Activated CD4-positive, alpha-beta T cell treated with anti-CD3 and anti-CD28 coated beads for 36 hours (primary cell): ENCODE results near the gene SERP2. TPM values are rescaled to one million over a fixed set of nuclear protein-coding genes. Genes with fewer than 3 reads are reported as not detected.

Experiments
- ATAC-seq: fragments of 200-7000 bp; cut with Tn5 transposase; one replicate; pipeline ENCODE4 v1.10.0; 2021; ENCODE audit warnings: mild to moderate bottlenecking, moderate library complexity
- CTCF ChIA-PET: fragments of 350-600 bp; sonication (Branson Sonifier 250); formaldehyde crosslinking; loops from one replicate; lab custom pipeline; 2021; ENCODE audit warnings: antibody characterized with exemption; lab: Charles Lee
- POLR2A ChIA-PET: fragments of 350-600 bp; sonication (Branson Sonifier 250); formaldehyde crosslinking; loops from one replicate; lab custom pipeline; 2021; ENCODE audit warnings: antibody characterized with exemption, inconsistent platforms; lab: Charles Lee
- DNase-seq: peaks from one replicate; pipeline ENCODE4 v3.0.0-alpha.2; 2020
- H3K27ac Mint-ChIP-seq: one replicate; pipeline ENCODE4 v1.8.0; 2021; ENCODE audit warnings: mixed read lengths
- H3K27me3 Mint-ChIP-seq: one replicate; pipeline ENCODE4 v1.8.0; 2021; ENCODE audit warnings: mixed read lengths
- H3K36me3 Mint-ChIP-seq: one replicate; pipeline ENCODE4 v1.8.0; 2021; ENCODE audit warnings: low read depth, mixed read lengths
- H3K4me1 Mint-ChIP-seq: one replicate; pipeline ENCODE4 v1.8.0; 2021; ENCODE audit warnings: mixed read lengths
- H3K4me3 Mint-ChIP-seq: one replicate; pipeline ENCODE4 v1.8.0; 2021; ENCODE audit warnings: mild to moderate bottlenecking, moderate library complexity, mixed read lengths
- H3K9me3 Mint-ChIP-seq: one replicate; pipeline ENCODE4 v1.8.0; 2021; ENCODE audit warnings: low read depth, mixed read lengths
- intact Hi-C, 2 experiments: fragments of 100-400 bp; cut with DNase I in 1 of 2; cut with micrococcal nuclease in 1 of 2; formaldehyde crosslinking; loops; one replicate each; pipeline versions ENCODE4 v1.14.2 to v1.15.1; 2022 to 2024; cut with DNase I, micrococcal nuclease
- total RNA-seq, 2 experiments: library from RNA; stranded (reverse); gene quantifications; one replicate each; pipeline ENCODE4 v1.2.3, GENCODE V29; 2021

SERP2 gene
- total RNA-seq, 2 experiments from 2014 or later: 0.63 to 0.98 TPM

DNA sequence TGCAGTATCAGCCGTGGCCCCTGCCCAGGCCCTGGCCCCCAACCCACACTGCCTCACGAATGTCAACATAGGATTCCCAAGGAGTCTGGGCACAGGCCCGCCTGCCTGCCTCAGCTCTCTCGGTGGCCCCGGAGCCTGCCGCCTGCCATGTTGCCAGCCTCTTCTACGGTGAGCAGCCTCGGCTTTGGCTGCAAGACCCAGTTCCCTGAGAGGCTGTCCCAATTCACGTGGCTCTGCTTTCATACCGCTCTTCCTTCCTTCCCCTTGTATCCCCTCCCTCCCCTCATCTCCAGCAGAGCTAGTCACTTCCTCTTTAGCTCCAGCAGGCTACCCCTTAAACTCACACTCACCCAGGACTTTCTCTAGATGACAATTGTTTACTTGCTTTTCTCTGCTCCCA, 42.7 kb downstream of the SERP2 start:
- Mint-ChIP-seq H3K36me3 (no peaks in the 10 kb centered on the region), H3K27ac (no peak overlapping the region), H3K4me1 (peaks cover 6% of the 10 kb centered on the region), H3K4me3 (no peak overlapping the region), H3K27me3 (peaks cover 2% of the 10 kb centered on the region), H3K9me3 (no peaks in the 10 kb centered on the region)
- ChIA-PET CTCF (no interaction called here), POLR2A (no interaction called here)
- no peak for ATAC-seq
- intact Hi-C loops: no loop called here
- DNase-seq: no peak

DNA sequence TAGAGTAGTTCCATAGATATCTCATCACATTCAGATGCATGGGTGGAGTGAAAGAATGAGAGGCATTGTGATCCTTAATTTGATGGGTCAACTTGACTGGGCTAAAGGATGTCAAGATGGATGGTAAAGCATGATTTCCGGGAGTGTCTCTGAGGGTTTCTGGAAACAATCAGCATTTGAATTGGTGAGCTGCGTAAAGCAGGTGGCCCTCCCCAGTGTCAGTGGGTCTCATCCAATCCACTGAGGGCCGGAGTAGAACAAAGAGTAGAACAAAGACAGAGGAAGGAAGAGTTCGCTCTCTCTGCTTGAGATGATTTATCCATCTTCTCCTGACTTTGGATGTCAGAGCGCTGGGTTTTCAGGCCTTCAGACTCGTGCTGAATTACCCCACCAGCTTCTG, 43.1 kb downstream of the SERP2 start:
- POLR2A ChIA-PET: no interaction called here
- DNase-seq (no peak), ATAC-seq (no peak)
- CTCF ChIA-PET: no interaction called here
- Mint-ChIP-seq H3K9me3 (no peaks in the 10 kb centered on the region), H3K27me3 (peaks cover 2% of the 10 kb centered on the region), H3K27ac (no peak overlapping the region), H3K4me1 (peaks cover 6% of the 10 kb centered on the region), H3K4me3 (no peak overlapping the region), H3K36me3 (no peaks in the 10 kb centered on the region)
- intact Hi-C loops: no loop called here

DNA sequence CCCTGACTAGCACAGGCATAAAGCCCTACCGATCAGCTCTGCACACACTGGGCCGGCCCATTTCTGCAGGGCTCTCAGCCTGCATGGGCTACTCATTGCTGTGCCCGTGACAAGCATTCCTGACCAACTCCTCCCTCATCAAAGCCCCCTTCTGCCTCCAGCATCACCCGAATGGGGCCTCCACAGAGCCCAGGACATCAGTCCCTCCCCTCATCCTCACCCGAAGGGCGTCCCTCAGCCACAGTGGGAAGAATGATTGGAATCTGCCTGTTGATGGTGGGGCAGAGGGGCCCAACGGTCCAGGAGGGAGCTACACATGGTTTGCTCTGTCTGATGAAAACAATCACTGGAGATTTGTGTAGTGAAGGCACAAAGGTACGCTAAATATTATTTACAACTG, 43.8 kb downstream of the SERP2 start:
- peaks cover 3% of the 10 kb centered on the region for H3K27me3 Mint-ChIP-seq
- DNase-seq (no peak), ATAC-seq (no peak)
- POLR2A ChIA-PET: no interaction called here
- no peak overlapping the region for H3K4me3 Mint-ChIP-seq
- CTCF ChIA-PET: interaction anchor here (0.6 kb wide), 2 partner anchors 20 to 1171 kb away, joined by 3 read pairs; no protein-coding TSS in a partner anchor
- no peaks in the 10 kb centered on the region for H3K4me1 Mint-ChIP-seq
- intact Hi-C loops: no loop called here
- H3K36me3 Mint-ChIP-seq: no peaks in the 10 kb centered on the region
- H3K27ac Mint-ChIP-seq: no peak overlapping the region
- no peaks in the 10 kb centered on the region for H3K9me3 Mint-ChIP-seq

DNA sequence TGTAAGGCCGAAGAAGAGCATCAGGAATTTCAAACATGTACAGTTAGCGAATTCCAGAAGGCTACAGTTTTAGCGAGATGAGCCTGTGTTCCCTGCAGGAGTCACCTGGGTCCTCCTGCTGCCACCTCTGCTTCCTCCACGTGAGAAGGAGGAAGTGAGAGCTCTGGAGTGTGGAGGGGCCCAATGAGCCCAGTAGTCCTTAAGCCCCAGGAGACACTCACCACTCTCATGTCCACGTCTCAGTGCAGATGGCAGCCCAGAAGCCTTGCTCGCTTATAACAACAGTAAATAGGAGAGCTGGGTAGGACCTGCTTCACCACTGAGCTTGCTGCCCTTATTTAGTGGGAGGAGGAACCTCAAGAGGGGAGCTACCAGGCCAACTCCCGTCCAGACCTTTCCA, 44.3 kb downstream of the SERP2 start:
- intact Hi-C loops: no loop called here
- ATAC-seq: no peak
- no peaks in the 10 kb centered on the region for H3K36me3 Mint-ChIP-seq
- no peaks in the 10 kb centered on the region for H3K9me3 Mint-ChIP-seq
- CTCF ChIA-PET: interaction anchor here (0.6 kb wide), 2 partner anchors 20 to 1172 kb away, joined by 3 read pairs; no protein-coding TSS in a partner anchor
- POLR2A ChIA-PET: no interaction called here
- no peak for DNase-seq
- H3K4me1 Mint-ChIP-seq: no peaks in the 10 kb centered on the region
- peaks cover 5% of the 10 kb centered on the region for H3K27me3 Mint-ChIP-seq
- no peak overlapping the region for H3K27ac Mint-ChIP-seq
- H3K4me3 Mint-ChIP-seq: no peak overlapping the region

DNA sequence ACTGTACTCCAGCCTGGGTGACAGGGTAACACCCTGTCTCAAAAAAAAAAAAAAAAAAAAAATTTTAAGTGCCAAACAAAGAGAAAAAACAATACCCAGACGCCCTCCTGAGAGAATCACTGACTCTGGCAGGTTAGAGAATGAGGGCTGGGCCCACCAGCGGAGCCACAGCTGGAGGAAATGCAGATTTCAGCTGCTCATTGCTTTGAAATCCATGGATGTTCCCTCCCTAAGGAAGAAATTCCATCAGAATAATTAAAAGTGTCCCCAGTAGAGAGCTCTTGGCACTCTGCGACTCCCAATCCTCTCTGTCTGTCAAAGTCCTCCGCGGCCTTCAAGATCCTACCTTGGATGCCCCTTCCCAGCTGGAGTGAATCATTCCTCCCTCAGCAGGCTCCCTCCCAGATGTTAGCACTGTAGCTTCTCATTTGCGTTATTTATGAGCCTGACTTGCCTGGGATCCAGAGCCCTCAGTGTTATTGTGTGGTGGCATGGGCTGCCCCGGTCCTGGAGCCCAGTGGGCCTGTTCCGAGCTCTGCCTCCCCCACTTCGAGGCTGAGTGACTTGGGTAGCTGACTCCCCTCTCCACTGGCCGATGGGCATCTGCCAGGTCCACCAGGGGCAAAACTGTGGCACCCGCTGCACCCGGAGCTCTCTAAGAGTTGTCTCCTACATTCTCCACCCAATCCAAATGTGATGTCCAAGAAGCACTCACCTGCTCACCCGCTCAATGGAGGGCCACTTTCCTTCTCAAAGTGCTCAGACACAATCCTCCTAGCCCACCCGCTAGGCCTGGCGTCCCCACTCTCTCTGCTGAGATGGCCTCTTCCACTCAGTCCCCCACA, 47.0 kb downstream of the SERP2 start:
- ATAC-seq: no peak
- no peak overlapping the region for H3K4me3 Mint-ChIP-seq
- no peak overlapping the region for H3K27ac Mint-ChIP-seq
- POLR2A ChIA-PET: interaction anchor here (0.7 kb wide), 1 partner anchor 17 kb away, joined by 3 read pairs; no protein-coding TSS in a partner anchor
- H3K36me3 Mint-ChIP-seq: no peaks in the 10 kb centered on the region
- peaks cover 18% of the 10 kb centered on the region for H3K27me3 Mint-ChIP-seq
- CTCF ChIA-PET: interaction anchor here (1.4 to 2.0 kb wide), 2 partner anchors 13 to 17 kb away, joined by 5 read pairs; no protein-coding TSS in a partner anchor
- H3K9me3 Mint-ChIP-seq: no peaks in the 10 kb centered on the region
- no peaks in the 10 kb centered on the region for H3K4me1 Mint-ChIP-seq
- intact Hi-C loops: no loop called here
- no peak for DNase-seq

DNA sequence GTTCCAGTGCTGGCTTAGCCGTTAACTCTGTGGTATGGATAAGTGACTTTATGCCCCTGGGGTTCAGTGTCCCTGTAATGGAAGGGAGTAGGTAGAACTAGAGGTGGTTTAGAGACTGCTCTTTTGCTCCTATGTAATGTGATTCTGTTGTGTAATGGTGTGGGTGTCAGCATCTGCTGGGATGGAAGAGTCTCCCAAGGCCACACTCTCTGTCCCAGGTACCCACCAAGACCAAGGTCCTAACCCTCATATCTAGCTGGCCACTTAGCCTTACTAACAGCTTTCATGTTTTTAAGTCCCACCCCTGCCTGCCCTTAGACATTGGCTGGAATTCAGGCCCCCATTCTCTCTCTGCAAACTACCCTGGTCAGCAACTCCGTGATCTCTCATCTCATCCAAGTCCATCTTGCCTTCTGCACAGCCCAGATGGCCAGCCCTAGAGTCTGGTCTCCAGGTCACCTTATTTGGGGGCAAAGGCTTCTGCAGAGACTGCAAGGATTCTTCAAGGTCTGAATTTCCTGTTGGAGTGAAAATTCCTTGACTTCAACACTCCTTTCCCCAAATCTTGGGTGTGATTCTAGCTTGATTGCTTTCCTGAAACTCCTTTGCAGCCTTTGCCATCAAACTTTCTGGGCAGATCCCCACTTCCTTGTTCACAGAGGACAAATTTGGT, 48.4 kb downstream of the SERP2 start:
- H3K36me3 Mint-ChIP-seq: no peaks in the 10 kb centered on the region
- no peaks in the 10 kb centered on the region for H3K4me1 Mint-ChIP-seq
- intact Hi-C loops: no loop called here
- ATAC-seq (no peak), DNase-seq (no peak)
- H3K9me3 Mint-ChIP-seq: no peaks in the 10 kb centered on the region
- no peak overlapping the region for H3K4me3 Mint-ChIP-seq
- CTCF ChIA-PET: interaction anchor here (0.6 to 2.0 kb wide), 2 partner anchors 11 to 216 kb away, joined by 3 to 5 read pairs; no protein-coding TSS in a partner anchor
- H3K27me3 Mint-ChIP-seq: peaks cover 19% of the 10 kb centered on the region
- POLR2A ChIA-PET: no interaction called here
- no peak overlapping the region for H3K27ac Mint-ChIP-seq

DNA sequence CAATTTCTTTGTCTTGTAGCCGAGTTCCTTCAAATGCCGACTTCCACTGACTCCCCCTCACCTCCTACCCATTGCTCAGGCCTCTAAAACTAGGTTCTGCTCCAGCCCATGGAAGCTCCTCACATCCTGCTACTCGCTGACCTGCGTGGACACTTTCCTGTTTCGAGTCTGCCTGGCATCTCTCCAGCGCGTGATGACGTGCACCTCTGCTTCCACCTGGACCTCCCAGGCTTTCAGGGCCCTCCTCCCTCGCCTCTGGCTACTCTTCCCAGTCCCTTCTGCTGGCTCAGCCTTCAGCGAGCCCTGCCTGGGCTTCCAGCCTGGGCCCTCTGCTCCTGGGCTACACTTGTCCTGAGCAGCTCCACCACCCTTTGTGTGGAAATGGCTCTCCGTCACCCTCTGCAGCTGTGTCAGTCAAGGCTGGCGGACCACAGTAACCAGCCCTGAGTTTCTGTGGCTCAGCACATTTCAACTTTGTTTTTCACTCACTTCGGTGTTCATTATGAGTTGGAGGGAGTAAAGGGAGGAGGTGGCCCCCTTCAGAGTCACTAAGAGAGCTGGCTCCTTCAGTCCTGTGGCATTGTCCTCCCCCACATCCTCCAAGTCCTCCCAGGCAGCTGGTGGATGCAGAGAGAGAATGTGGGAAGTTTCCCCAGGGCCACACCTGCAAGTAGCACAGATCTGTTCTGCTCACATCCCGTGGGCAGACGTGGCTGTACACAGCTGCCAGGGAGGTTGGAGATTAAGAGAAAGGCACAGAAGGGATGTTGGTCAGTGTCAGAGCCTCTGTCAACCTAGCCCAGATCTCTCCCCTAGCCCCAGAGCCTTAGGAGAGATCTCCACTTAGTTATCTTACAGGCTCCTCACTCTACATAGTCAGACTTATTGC, 49.4 kb downstream of the SERP2 start:
- H3K4me1 Mint-ChIP-seq: no peaks in the 10 kb centered on the region
- peaks cover 2% of the 10 kb centered on the region for H3K9me3 Mint-ChIP-seq
- peaks cover 17% of the 10 kb centered on the region for H3K27me3 Mint-ChIP-seq
- no peak overlapping the region for H3K27ac Mint-ChIP-seq
- no peak for ATAC-seq
- ChIA-PET POLR2A (no interaction called here), CTCF (interaction anchor here (2.0 kb wide), 1 partner anchor 10 kb away, joined by 5 read pairs; no protein-coding TSS in a partner anchor)
- intact Hi-C loops: no loop called here
- no peaks in the 10 kb centered on the region for H3K36me3 Mint-ChIP-seq
- DNase-seq: no peak
- no peak overlapping the region for H3K4me3 Mint-ChIP-seq

DNA sequence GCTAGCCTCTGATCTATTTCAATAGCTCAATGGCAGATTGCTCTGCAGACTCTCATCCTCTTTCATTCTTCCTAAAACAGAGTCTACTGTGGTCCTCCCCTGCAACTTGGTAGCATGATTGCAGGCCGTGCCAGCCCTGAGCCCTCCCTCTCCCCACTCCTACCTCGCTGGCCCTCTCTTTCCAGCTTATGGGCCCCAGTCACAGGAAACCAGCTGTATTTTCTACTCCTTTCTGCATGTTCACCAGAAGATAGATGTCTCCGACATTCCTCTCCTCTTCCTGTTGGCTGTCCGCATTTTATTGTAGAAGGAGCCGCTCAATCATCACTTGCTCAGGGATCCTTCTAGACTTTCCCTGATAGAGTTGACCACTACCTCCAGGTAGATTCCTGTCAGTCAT, 50.2 kb downstream of the SERP2 start:
- ATAC-seq (no peak), DNase-seq (no peak)
- CTCF ChIA-PET: no interaction called here
- POLR2A ChIA-PET: no interaction called here
- Mint-ChIP-seq H3K9me3 (peaks cover 2% of the 10 kb centered on the region), H3K4me3 (no peak overlapping the region), H3K27ac (no peak overlapping the region), H3K4me1 (no peaks in the 10 kb centered on the region), H3K36me3 (no peaks in the 10 kb centered on the region), H3K27me3 (peaks cover 17% of the 10 kb centered on the region)
- intact Hi-C loops: no loop called here

DNA sequence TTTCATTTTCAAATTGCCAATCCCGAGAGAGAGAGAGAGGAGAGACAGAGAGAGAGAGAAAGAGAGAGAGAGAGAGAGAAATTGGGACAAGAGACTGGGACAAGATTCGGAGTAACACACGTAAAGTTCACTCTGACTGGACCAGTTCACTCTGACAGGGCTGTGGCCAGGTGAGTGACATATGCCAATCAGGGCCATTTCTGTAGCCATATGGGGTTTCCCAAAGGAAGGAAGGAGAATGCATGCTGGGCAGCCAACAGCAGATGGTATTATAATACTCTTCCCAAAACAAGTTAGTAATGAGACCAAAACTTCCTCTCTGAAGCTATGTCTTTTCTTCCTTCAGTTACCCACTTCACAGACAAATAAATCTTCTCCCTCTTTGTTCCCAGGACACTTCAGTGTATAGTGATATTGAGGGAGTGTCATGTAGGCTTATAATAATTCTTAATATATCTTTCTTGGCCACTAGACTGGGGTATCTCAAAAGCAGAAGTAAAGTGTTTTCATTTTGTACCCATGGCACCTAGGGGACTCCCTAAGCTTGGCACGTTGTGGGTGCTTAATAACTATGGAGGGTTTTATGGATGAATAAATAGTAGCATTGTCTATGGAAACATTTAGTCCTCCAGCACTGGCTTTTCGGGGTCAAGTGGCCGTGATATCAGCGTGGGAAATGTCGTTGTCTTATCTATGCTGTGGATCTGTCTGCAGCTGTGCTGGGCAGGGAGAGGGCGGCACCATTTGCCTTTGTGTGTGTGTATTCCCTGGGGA, 51.6 kb downstream of the SERP2 start:
- H3K36me3 Mint-ChIP-seq: no peaks in the 10 kb centered on the region
- intact Hi-C loops: no loop called here
- DNase-seq (no peak), ATAC-seq (no peak)
- CTCF ChIA-PET: interaction anchor here (0.8 kb wide), 1 partner anchor 12 kb away, joined by 4 read pairs; no protein-coding TSS in a partner anchor
- no peaks in the 10 kb centered on the region for H3K4me1 Mint-ChIP-seq
- POLR2A ChIA-PET: no interaction called here
- H3K27me3 Mint-ChIP-seq: peaks cover 17% of the 10 kb centered on the region
- no peak overlapping the region for H3K4me3 Mint-ChIP-seq
- peaks cover 2% of the 10 kb centered on the region for H3K9me3 Mint-ChIP-seq
- no peak overlapping the region for H3K27ac Mint-ChIP-seq

DNA sequence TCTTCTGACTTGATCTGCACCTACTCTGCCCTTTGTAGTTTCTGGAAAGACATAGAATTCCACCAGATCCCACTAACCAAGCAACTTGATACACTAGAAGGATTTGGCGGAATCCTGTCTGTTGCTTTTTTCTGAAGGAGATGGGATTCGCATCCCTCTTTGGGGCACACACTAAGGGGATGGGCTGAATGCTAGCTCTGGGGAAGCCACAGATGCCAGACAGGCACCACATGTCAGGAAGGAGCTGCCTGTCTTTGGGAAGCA, 52.1 kb downstream of the SERP2 start:
- ATAC-seq (no peak), DNase-seq (no peak)
- Mint-ChIP-seq H3K27me3 (peaks cover 17% of the 10 kb centered on the region), H3K9me3 (peaks cover 2% of the 10 kb centered on the region), H3K4me3 (no peak overlapping the region), H3K27ac (no peak overlapping the region), H3K36me3 (no peaks in the 10 kb centered on the region), H3K4me1 (no peaks in the 10 kb centered on the region)
- intact Hi-C loops: no loop called here
- POLR2A ChIA-PET: no interaction called here
- CTCF ChIA-PET: interaction anchor here (1.5 kb wide), 1 partner anchor 11 kb away, joined by 3 read pairs; no protein-coding TSS in a partner anchor
